GM13976 (cell line): ENCODE data around the gene GADD45B.

Source experiments
- DNase-seq: peaks from one replicate; pipeline ENCODE4 v3.0.0; 2012; ENCODE audit warnings: low spot score
- CTCF ChIP-seq: IDR thresholded peaks from 2 replicates; pipeline ENCODE4 v1.5.1; 2012; ENCODE audit warnings: borderline replicate concordance, mild to moderate bottlenecking; ENCODE audit not compliant: insufficient read depth; ENCODE audit errors: extremely low read depth, missing control alignments, control extremely low read depth
- in situ Hi-C: fragments of 300-500 bp; cut with MboI; formaldehyde crosslinking; loops from one replicate; pipeline ENCODE4 v1.12.0; 2022; ENCODE audit warnings: low sequenced_read_pairs, mixed read lengths, inconsistent platforms; ENCODE audit not compliant: unreplicated experiment

Gene GADD45B

DNA sequence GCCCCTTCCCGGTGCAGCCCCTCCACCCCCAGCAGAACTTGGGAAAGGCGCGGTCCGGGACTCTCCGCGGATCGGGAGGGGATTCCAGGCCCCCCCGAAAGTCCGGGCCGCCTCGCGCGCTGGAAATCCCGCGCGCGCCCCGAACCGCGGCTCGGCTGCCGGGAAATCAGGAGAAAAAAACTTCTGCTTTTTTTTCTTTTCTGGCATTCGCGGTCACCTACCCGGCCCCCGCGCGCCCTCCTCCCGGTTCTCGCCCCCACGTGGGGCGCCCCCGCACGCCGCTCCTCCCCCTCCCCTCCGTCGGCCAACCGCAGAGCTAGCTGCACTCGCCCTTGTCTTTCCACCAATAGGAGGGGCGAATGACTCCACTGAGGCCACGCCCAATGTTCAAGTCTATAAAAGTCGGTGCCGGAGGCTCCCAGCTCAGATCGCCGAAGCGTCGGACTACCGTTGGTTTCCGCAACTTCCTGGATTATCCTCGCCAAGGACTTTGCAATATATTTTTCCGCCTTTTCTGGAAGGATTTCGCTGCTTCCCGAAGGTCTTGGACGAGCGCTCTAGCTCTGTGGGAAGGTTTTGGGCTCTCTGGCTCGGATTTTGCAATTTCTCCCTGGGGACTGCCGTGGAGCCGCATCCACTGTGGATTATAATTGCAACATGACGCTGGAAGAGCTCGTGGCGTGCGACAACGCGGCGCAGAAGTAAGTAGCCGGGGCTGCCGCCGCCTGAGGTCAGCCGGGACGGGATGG lies at the start of gene GADD45B:
Gene GADD45B (plus strand): TSS at position 426 of the 749 bp plus-strand sequence. CDS start 232 bp downstream, at position 658.
- peak; percentile 99 for DNase-seq
- in situ Hi-C loops: no loop called here
- no peak for TF ChIP-seq CTCF

DNA sequence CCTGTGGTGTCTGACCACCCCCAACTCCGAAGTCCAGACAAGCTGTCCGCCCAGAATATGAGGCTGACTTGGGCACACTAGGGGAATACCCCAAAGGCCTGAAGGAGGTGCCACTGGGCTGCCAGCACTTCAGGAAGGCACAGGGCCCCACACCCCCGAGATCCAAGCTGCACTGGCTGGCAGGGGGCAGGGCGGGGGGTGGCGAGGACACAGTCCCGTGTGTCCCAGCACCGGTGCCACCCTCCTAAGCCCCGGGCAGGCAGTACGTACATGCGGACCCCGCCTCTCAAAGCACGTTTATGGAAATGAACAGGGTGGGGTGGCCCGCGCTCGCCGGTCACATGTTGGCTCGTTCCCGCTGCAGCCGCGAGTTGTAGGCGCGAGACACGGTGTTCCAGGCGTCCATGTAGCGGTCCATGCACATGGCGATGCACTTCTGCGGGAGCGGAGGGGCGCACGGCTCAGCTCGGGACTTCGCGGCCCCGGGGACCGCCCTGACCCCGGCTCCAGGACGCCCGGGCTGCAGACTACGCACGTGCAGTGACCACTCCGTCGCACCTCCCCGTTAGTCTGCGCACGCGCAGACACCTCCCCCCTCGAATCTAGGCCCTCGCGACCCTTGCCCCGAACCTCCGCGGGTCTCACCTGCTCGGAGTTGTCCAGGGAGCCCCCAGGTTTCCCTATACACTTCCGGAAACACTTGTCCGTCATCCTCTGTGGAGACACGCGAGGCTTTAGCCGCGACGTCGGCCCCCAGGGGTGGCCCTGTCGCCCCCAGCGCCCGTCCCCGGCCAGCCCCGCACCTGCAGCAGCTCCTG lies 49.1 kb upstream of the GADD45B start:
- TF ChIP-seq CTCF: no peak
- peak; percentile 84 for DNase-seq
- in situ Hi-C loops: no loop called here

- in situ Hi-C loops: no loop called here
- no peak for TF ChIP-seq CTCF
- peak; percentile 98 for DNase-seq
Measured at GRCh38 chr19:2427429-2428320, 48.3 kb upstream of the GADD45B start, which contains the start of gene TIMM13. Gene TIMM13, minus strand, starts transcription at chr19:2427586. Its CDS starts 53 bp downstream, at chr19:2427533.

- in situ Hi-C loops: no loop called here
- no peak for DNase-seq
- no peak for TF ChIP-seq CTCF
Measured at GRCh38 chr19:2428321-2428690, 47.6 kb upstream of the GADD45B start.

DNA sequence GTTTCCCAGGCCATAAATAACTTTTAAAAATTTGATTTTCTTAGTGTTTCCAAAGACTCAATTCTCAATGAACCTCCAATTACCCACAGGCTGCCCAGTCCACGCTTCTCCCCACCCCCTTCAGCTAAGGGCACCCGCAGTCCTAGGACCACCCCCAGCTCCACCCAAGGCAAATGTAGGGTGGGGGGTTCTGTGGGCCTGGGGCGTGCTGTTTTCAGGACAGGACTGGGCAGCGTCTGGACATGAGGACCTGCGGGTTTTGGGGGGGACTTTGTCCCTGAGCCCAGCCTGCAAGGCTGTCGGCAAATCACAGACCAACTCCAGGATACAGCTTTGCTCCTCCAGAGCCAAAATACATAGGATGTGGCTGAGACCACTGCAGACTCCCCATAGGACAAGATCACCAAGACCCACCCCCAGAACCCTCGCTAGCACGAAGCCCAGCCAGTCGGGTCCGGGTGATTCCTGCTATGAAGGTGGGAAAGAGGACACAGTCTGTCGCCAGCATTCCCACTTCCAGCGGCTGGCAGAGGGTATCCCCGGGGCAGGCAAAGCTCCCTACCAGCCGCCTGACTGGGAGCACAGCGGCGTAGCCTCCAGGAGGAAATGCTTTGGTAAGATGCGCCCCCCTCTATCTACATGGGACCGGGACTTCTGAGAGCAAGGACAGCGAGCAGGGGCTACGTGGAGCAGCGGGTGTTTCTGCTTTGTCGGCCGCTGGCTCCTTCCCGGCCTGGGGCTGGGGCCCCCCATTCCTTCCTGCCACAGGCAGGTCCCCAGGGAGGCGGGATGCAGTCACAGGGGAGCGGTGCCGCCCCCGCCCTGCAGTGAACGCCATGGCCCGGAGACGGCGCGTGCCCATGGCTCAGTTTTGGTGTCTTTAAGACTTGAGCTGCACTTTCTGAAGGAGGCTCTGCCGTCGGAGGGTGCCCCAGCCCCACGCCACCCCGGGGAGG lies 46.9 kb upstream of the GADD45B start:
- no peak for DNase-seq
- in situ Hi-C loops: no loop called here
- TF ChIP-seq CTCF: no peak
